Body of pancreas (tissue), 4 donors: ENCODE measurements around the gene UBE2L3. TPM values are rescaled to one million over a fixed set of nuclear protein-coding genes. Genes with fewer than 3 reads are reported as not detected.

ENCODE experiments used
- ATAC-seq: fragments of 150-250 bp; one replicate; pipeline ENCODE4 v1.9.1; 2016
- DNase-seq, 4 donors: peaks; one replicate each; pipeline ENCODE4 v3.0.0-alpha.2; 2019
- H3K27ac ChIP-seq, 4 donors: fragments of 200-600 bp; sonication (generic); 1 replicate in 3 of 4; 2 replicates in 1 of 4; pipeline versions ENCODE4 v1.5.1 to v1.6.1; 2016 to 2019; ENCODE audit warnings: mild to moderate bottlenecking in 1 of 4, mixed read lengths in 1 of 4, moderate library complexity in 1 of 4
- H3K27me3 ChIP-seq, 2 donors: fragments of 200-600 bp; sonication (generic); one replicate each; pipeline ENCODE4 v1.6.0; 2016; ENCODE audit warnings: mild to moderate bottlenecking in 1 of 2
- H3K36me3 ChIP-seq, 2 donors: fragments of 200-600 bp; sonication (generic); replicated peaks in 1 of 2; 2 replicates each; pipeline ENCODE4 v1.5.1; 2016; ENCODE audit warnings: low read depth in 2 of 2; ENCODE audit not compliant: insufficient read depth in 1 of 2
- H3K4me1 ChIP-seq: fragments of 200-600 bp; sonication (generic); one replicate; pipeline ENCODE4 v1.6.0; 2016
- H3K4me3 ChIP-seq, 2 donors: fragments of 200-600 bp; sonication (generic); 1 replicate in 1 of 2; 2 replicates in 1 of 2; pipeline ENCODE4 v1.5.1; 2016 to 2019
- H3K9me3 ChIP-seq, 3 donors: fragments of 200-600 bp; sonication (generic); 1 replicate in 2 of 3; 2 replicates in 1 of 3; pipeline ENCODE4 v1.5.1; 2016
- CTCF ChIP-seq, 7 experiments: fragments of 450-650 bp in 4 of 7; fragments of 200-600 bp in 3 of 7; sonication (generic) in 3 of 7; IDR thresholded peaks; one replicate each; pipeline ENCODE4 v1.5.1; 2016 to 2019; ENCODE audit warnings: antibody characterized with exemption in 7 of 7
- POLR2A ChIP-seq, 3 donors: fragments of 450-650 bp; IDR thresholded peaks; one replicate each; pipeline ENCODE4 v1.6.1; 2016; ENCODE audit warnings: antibody characterized with exemption in 3 of 3, mild to moderate bottlenecking in 2 of 3
- WGBS, 2 donors: methylation state at CpG; one replicate each; pipeline ENCODE4 v1.1.5; 2017; 5-methylcytosine and 5-hydroxymethylcytosine counted together
- intact Hi-C: fragments of 100-400 bp; cut with DNase I; formaldehyde crosslinking; loops from one replicate; pipeline ENCODE4 v1.15.1; 2023
- total RNA-seq, 2 donors: library from RNA; depleted of rRNA; stranded (reverse); fragments of >200 nt; gene quantifications; one replicate each; pipeline ENCODE4 v1.1.0, GENCODE V29; 2016

The UBE2L3 gene
- total RNA-seq, 2 donors from 2014 or later: 17.4 to 33.3 TPM

GRCh38 chr22:21659864-21660525, 92.5 kb downstream of the UBE2L3 start:
- H3K9me3 ChIP-seq: no peaks in the 10 kb centered on the region
- intact Hi-C loops: no loop called here
- H3K36me3 ChIP-seq: no peaks in the 10 kb centered on the region
- no peak overlapping the region for H3K27ac ChIP-seq
- 64 to 81% methylated on average over 5 to 7 of the region's 7 CpGs for WGBS, 2 donors
- H3K4me3 ChIP-seq: no peak overlapping the region
- no peak for ATAC-seq
- no peak for DNase-seq
- H3K27me3 ChIP-seq: no peaks in the 10 kb centered on the region
- peaks cover 10% of the 10 kb centered on the region for H3K4me1 ChIP-seq
- TF ChIP-seq POLR2A (IDR thresholded peaks at IDR 0.05) (no peak), CTCF (IDR thresholded peaks at IDR 0.05) (peak in 1 of 7 experiments; percentile 17)

GRCh38 chr22:21660904-21661303, 93.4 kb downstream of the UBE2L3 start:
- Histone ChIP-seq H3K27me3 (no peaks in the 10 kb centered on the region), H3K4me3 (no peak overlapping the region), H3K4me1 (peaks cover 17% of the 10 kb centered on the region), H3K9me3 (no peaks in the 10 kb centered on the region), H3K36me3 (no peaks in the 10 kb centered on the region), H3K27ac (no peak overlapping the region)
- DNase-seq: no peak
- no peak for ATAC-seq
- intact Hi-C loops: no loop called here
- WGBS, 2 donors: 79 to 81% methylated on average over 6 to 7 of the region's 7 CpGs
- TF ChIP-seq CTCF (IDR thresholded peaks at IDR 0.05) (no peak), POLR2A (IDR thresholded peaks at IDR 0.05) (no peak)

- no peak for TF ChIP-seq POLR2A (IDR thresholded peaks at IDR 0.05)
- TF ChIP-seq CTCF (IDR thresholded peaks at IDR 0.05): no peak
- H3K4me1 ChIP-seq: peaks cover 20% of the 10 kb centered on the region
- no peaks in the 10 kb centered on the region for H3K36me3 ChIP-seq
- no peak overlapping the region for H3K27ac ChIP-seq
- H3K4me3 ChIP-seq: no peak overlapping the region
- ATAC-seq (no peak), DNase-seq (no peak)
- WGBS, 2 donors: 91 to 92% methylated on average over 5 of the region's 5 CpGs
- intact Hi-C loops: no loop called here
- no peaks in the 10 kb centered on the region for H3K27me3 ChIP-seq
- H3K9me3 ChIP-seq: no peaks in the 10 kb centered on the region
These were observed 94.5 kb downstream of the UBE2L3 start for GRCh38 chr22:21661991-21662390.

- DNase-seq: no peak
- no peak for TF ChIP-seq CTCF (IDR thresholded peaks at IDR 0.05)
- TF ChIP-seq POLR2A (IDR thresholded peaks at IDR 0.05): no peak
- ATAC-seq: no peak
- Histone ChIP-seq H3K4me1 (peaks cover 23% of the 10 kb centered on the region), H3K9me3 (no peaks in the 10 kb centered on the region), H3K36me3 (no peaks in the 10 kb centered on the region), H3K27ac (no peak overlapping the region), H3K27me3 (no peaks in the 10 kb centered on the region), H3K4me3 (no peak overlapping the region)
- 85 to 95% methylated on average over 2 of the region's 2 CpGs for WGBS, 2 donors
- intact Hi-C loops: no loop called here
These were observed 96.2 kb downstream of the UBE2L3 start for GRCh38 chr22:21663738-21664137.
